ENCODE results near the gene SETBP1.

- no peak for TF ChIP-seq REST (IDR thresholded peaks at IDR 0.05; ENCODE audit: insufficient read depth in 1 of 2, low read depth in 2 of 2, low read length in 1 of 2)
- no peak for TF ChIP-seq CTCF (IDR thresholded peaks at IDR 0.05)
- TF ChIP-seq POLR2AphosphoS5 (IDR thresholded peaks at IDR 0.05; ENCODE audit: low read depth, low read length) = no peak
- no peak for TF ChIP-seq TCF7L2 (IDR thresholded peaks at IDR 0.05; ENCODE audit: low read depth, low read length)
- no peak for TF ChIP-seq SIN3A (IDR thresholded peaks at IDR 0.05; ENCODE audit: borderline replicate concordance, insufficient read depth, low read depth, low read length)
Observed at GRCh38 chr18:44955825-44956224, 275.1 kb downstream of the SETBP1 start.
